GM20431 (cell line): ENCODE measurements around the gene MAP4K3.

Source experiments
- in situ Hi-C: fragments of 300-500 bp; cut with MseI, MboI; formaldehyde crosslinking; loops from one replicate; pipeline ENCODE4 v1.15.0; 2020; ENCODE audit warnings: low sequenced_read_pairs; ENCODE audit not compliant: unreplicated experiment

MAP4K3 gene

GRCh38 chr2:39413063-39413737, 23.9 kb downstream of the MAP4K3 start:
- in situ Hi-C loops: no loop called here

GRCh38 chr2:39411181-39411944, 25.7 kb downstream of the MAP4K3 start:
- in situ Hi-C loops: no loop called here

- in situ Hi-C loops: no loop called here
Measured at GRCh38 chr2:39409697-39410389, 27.2 kb downstream of the MAP4K3 start.

DNA sequence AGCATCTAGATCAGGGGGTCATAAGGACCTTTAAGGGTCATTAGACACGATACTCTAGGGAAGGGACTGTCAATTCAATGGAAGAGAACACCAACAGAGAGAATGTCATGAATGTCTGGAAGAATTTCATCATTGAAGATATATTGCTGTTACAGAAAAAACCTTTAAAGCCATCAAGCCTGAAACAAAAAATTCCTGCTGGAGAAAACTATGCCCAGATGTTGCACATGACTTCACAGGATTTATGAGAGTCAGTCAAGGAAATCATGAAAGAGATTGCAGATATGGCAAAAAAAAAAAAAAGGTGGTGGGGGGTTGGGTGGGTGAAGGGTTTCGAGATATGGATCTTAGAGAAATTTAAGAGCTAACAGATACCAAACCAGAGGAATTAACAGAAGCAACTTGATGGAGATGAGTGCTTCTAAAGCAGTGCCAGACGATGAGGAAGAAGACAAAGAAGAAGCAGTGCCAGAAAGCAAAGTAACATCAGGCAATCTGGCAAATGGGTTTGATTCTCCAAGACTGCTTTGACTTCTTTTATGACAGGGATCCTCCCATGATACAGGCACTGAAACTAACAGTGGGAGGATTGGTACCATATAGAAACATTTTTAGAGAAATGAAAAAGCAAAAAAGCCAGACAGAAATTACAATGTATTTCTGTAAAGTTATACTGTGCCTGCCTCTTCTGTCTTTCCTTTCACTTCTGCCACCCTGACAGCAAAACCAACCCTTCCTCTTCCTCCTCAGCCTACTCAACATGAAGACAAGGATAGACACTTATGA, 28.5 kb downstream of the MAP4K3 start:
- in situ Hi-C loops: no loop called here

DNA sequence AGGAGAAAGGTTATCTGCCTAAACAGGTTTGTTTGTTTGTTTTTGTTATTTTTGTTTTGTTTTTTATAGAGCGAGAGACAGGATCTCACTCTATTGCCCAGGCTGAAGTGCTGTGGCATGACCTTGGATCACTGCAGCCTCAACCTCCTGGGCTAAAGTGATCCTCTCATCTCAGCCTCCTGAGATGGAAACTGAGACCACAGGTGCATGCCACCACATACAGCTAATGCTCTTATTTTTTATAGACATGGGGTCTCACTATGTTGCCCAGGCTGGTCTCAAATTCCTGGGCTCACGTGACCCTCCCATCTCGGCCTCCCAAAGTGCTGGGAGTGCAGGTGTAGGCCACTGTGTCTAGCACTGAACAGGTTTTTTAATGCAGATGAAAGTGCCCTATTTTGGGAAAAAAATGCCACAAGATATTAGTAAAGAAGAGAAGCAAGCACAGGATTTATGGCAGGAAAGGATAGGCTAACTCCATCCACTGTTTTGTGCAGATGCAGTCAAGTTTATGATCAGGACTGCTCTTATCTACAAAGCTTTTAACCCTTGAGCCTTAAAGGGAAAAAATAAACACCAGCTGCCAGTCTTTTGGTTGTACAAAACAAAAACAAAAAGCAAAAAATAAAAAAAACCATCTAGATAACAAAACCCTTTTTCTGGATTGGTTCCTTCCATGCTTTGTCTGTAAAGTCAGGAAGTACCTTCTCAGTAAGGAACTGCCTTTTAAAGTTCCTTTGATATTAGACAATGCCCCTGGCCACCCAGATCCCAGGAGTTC, 29.4 kb downstream of the MAP4K3 start:
- in situ Hi-C loops: no loop called here

DNA sequence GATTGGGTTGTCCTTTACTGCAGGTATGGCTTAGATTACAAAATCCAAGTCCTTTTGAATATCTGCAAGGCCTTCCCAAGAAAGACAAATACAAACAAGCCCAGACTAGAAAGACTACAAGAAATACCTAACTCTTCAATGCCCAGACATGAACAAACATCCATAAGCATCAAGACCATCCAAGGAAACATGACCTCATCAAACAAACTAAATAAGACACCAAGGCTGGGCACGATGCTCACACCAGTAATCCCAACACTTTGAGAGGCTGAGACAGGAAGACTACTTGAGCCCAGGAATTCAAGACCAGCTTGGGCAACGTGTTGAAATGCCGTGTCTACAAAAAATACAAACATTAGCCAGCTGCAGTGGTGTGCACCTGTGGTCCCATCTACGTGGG, 31.7 kb downstream of the MAP4K3 start:
- in situ Hi-C loops: no loop called here

DNA sequence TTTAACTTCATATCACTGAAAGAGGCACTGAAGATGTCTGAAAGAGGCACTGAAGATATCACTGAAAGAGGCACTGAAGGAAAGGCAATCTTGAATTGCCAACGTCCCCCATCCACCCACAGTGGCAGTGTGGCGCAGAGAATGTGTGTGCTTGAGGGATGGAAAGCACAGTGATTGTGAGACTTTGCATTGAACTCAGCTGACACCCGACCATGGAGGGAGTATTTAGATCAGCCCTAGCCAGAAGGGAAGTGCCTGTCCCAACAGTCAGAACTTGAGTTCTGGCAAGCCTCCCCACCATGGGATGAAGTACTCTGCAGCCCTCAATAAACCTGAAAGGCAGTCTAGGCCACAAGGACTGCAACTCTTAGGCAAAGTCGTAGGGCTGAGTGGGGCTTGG, 33.8 kb downstream of the MAP4K3 start:
- in situ Hi-C loops: no loop called here

GRCh38 chr2:39401319-39401718, 35.8 kb downstream of the MAP4K3 start:
- in situ Hi-C loops: no loop called here

GRCh38 chr2:39399570-39399969, 37.5 kb downstream of the MAP4K3 start:
- in situ Hi-C loops: loop anchor here (25.0 kb wide), 1 partner anchor 338 kb away; no protein-coding TSS in a partner anchor

DNA sequence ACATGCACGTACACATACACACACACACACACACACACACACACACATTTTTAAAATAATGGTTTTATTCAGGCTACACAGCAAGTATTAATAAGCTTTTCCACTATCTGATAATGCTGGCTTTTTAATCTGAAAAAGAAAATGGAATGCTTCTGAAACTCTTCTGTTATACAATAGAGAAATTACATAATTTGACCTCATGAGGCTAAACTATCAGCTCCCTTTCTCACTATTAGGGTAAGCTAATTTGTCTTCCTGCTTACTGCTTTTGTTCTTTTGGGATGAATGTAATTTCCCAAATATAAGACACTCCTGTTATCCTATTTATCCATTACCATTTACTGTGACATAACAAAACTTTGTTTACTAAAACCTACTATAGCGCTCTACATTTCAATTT, 41.8 kb downstream of the MAP4K3 start:
- in situ Hi-C loops: loop anchor here (25.0 kb wide), 1 partner anchor 342 kb away; no protein-coding TSS in a partner anchor

DNA sequence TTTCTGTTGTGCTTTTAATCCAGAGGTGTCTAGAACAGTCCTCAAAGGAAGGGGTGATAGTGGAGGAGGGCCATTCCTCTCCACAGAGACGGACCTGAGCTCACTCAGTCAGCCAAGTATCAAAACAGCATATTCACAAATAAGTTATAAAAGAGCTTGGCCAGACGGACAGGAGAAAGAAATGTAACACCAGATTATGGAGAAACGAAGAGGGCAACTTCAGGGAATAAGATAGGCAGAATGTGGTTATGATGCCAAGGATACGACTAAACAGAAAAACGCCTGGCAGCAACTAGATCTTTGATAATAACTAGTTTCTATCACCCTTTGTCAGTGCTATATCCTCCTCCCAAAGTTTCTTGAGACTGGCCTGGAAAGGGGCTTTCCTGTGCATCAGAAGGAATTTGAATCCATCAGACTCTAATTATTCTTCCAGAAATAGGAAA, 42.5 kb downstream of the MAP4K3 start:
- in situ Hi-C loops: loop anchor here (25.0 kb wide), 1 partner anchor 343 kb away; no protein-coding TSS in a partner anchor

- in situ Hi-C loops: loop anchor here (25.0 kb wide), 1 partner anchor 345 kb away; no protein-coding TSS in a partner anchor
Measured at GRCh38 chr2:39392672-39393071, 44.4 kb downstream of the MAP4K3 start.

DNA sequence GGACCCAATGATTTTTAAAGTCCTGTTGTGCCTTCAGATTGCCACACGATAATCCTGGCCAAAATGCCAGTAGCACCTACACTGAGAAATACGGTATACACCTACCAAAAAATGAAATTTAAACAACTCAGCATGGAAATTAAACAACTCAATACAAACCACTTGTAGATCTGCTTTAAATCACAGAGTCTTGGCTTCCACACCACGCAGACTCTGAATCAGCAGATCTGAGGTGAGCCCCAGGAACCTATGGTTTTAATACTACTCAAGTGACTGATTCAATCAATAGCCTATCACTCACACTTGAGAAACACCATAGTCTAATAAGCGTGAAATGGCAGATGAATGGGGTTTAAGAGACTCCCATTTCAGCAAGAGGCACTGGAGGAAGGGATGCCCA, 46.9 kb downstream of the MAP4K3 start:
- in situ Hi-C loops: loop anchor here (25.0 kb wide), 1 partner anchor 347 kb away; no protein-coding TSS in a partner anchor

DNA sequence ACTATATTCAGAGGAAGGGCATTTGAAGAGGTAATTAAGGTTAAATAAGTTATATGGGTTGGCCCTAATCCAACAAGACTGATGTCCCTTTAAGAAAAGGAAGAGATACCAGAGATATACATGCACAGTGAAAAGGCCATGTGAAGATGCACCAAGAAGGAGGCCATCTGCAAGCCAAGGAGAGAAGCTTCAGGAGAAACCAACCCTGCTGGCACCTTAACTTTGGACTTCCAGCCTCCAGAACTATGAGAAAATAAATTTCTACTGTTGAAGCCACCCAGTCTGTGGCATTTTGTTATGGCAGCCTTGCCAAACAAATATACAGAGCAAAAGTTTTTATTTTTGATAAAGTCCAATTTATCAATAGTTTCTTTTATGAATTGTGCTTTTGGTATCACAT, 51.0 kb downstream of the MAP4K3 start:
- in situ Hi-C loops: loop anchor here (25.0 kb wide), 1 partner anchor 351 kb away; no protein-coding TSS in a partner anchor

- in situ Hi-C loops: loop anchor here (25.0 kb wide), 1 partner anchor 352 kb away; no protein-coding TSS in a partner anchor
Measured at GRCh38 chr2:39385172-39385571, 51.9 kb downstream of the MAP4K3 start.

DNA sequence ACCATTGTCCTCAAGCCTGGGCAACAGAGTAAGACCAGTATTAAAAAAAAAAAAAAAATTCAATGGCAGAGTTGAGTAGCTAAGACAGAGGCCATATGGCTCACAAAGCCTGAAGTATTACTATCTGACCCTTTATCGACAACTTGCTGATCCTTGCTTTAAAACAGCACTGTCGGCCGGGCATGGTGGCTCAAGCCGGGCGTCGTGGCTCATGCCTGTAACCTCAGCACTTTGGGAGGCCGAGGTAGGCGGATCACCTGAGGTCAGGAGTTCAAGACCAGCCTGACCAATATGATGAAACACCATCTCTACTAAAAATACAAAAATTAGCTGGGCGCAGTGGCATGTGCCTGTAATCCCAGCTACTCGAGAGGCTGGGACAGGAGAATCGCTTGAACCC, 53.0 kb downstream of the MAP4K3 start:
- in situ Hi-C loops: loop anchor here (25.0 kb wide), 1 partner anchor 353 kb away; no protein-coding TSS in a partner anchor

DNA sequence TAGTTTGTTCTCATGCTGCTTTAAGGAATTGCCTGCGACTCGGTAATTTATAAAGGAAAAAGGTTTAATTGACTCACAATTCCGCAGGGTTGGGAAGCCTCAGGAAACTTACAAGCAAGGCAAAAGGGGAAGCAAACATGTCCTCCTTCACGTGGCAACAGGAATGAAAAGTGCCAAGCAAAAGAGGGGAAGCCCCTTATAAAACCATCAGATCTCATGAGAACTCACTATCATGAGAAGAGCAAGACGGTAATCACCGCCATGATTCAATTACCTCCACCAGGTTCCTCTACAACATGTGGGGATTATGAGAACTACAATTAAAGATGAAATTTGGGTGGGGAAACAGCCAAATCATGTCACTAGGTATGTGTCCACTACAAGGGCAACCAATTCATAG, 53.9 kb downstream of the MAP4K3 start:
- in situ Hi-C loops: loop anchor here (25.0 kb wide), 1 partner anchor 354 kb away; no protein-coding TSS in a partner anchor

- in situ Hi-C loops: loop anchor here (25.0 kb wide), 1 partner anchor 356 kb away; no protein-coding TSS in a partner anchor
Measured at GRCh38 chr2:39381653-39382052, 55.4 kb downstream of the MAP4K3 start.
